ENCODE measurements around the gene OR51G2. TPM values are rescaled to one million over a fixed set of nuclear protein-coding genes. Genes with fewer than 3 reads are reported as not detected.

OR51G2 gene
- total RNA-seq, 3 donors from 2014 or later: not detected

DNA sequence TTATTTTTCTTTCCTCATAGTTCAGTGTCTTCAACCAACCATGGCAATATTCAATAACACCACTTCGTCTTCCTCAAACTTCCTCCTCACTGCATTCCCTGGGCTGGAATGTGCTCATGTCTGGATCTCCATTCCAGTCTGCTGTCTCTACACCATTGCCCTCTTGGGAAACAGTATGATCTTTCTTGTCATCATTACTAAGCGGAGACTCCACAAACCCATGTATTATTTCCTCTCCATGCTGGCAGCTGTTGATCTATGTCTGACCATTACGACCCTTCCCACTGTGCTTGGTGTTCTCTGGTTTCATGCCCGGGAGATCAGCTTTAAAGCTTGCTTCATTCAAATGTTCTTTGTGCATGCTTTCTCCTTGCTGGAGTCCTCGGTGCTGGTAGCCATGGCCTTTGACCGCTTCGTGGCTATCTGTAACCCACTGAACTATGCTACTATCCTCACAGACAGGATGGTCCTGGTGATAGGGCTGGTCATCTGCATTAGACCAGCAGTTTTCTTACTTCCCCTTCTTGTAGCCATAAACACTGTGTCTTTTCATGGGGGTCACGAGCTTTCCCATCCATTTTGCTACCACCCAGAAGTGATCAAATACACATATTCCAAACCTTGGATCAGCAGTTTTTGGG lies 37.2 kb downstream of the OR51G2 start, which contains the start of gene OR51T1:
TSS of gene OR51T1 (plus strand) at position 41 of the 641 bp plus-strand sequence. CDS start at position 41, 0 bp downstream.
- DNase-seq (ENCODE audit: low spot score in 2 of 2): no peak
- Histone ChIP-seq H3K9me3 (no peaks in the 10 kb centered on the region), H3K4me1 (no peaks in the 10 kb centered on the region), H3K27ac (no peak within 1 kb of the TSS), H3K27me3 (peaks cover 0 to 5% of the 10 kb centered on the region in 2 donors), H3K4me3 (no peak within 1 kb of the TSS), H3K36me3 (no peaks in the 10 kb centered on the region)
- intact Hi-C loops (cut with DNase I; ENCODE audit: low total_unique reads): no loop called here
- no peak for TF ChIP-seq POLR2A (IDR thresholded peaks at IDR 0.05)
- TF ChIP-seq, protein P1, sequence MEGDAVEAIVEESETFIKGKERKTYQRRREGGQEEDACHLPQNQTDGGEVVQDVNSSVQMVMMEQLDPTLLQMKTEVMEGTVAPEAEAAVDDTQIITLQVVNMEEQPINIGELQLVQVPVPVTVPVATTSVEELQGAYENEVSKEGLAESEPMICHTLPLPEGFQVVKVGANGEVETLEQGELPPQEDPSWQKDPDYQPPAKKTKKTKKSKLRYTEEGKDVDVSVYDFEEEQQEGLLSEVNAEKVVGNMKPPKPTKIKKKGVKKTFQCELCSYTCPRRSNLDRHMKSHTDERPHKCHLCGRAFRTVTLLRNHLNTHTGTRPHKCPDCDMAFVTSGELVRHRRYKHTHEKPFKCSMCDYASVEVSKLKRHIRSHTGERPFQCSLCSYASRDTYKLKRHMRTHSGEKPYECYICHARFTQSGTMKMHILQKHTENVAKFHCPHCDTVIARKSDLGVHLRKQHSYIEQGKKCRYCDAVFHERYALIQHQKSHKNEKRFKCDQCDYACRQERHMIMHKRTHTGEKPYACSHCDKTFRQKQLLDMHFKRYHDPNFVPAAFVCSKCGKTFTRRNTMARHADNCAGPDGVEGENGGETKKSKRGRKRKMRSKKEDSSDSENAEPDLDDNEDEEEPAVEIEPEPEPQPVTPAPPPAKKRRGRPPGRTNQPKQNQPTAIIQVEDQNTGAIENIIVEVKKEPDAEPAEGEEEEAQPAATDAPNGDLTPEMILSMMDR (IDR thresholded peaks at IDR 0.05): no peak
- TF ChIP-seq POLR2AphosphoS5 (IDR thresholded peaks at IDR 0.05): no peak

DNA sequence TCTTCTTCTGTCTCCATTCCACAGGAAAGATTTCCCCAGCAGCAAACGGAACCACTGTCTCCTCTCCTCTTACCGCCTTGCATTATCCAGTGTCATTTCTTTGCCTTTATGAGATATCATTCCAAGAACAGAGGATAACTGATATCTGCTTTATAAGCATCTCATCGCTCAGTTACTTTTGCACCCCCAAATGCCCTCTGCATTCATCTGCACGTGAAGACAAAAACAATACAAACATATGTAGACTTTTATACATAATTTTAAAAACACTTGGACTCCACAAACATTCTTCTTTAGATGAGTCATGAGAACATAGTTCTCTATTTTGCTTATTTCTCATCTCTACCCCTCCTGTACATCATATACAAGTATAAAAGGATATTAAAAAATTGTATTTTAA lies 38.0 kb downstream of the OR51G2 start:
- TF ChIP-seq POLR2AphosphoS5 (IDR thresholded peaks at IDR 0.05): no peak
- TF ChIP-seq, protein P1 (IDR thresholded peaks at IDR 0.05): no peak
- TF ChIP-seq POLR2A (IDR thresholded peaks at IDR 0.05): no peak
- intact Hi-C loops (cut with DNase I; ENCODE audit: low total_unique reads): no loop called here
- no peaks in the 10 kb centered on the region for H3K9me3 ChIP-seq

DNA sequence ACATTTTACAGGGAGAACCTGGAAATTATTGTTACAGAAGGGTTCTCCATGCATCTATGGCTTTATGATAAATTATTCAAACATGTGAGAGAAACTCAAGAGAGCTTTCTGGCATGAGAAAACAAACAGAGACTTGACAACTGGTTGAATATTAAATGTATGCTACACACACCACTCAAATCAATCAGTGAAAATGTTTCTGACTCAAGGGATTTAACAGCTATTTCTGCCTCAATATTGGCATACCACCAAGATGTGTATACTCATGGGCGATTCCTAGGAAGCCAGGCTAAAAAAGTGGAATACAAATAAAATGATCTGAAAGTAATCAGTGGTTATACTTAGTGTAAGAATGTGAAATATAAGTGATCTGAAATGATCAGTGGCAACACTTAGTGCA lies 53.3 kb downstream of the OR51G2 start:
- no peak overlapping the region for H3K4me3 ChIP-seq
- no peak overlapping the region for H3K27ac ChIP-seq
- DNase-seq (ENCODE audit: low spot score in 2 of 2): no peak
- H3K9me3 ChIP-seq: peaks cover 0 to 13% of the 10 kb centered on the region in 2 donors
- no peaks in the 10 kb centered on the region for H3K4me1 ChIP-seq
- no peaks in the 10 kb centered on the region for H3K27me3 ChIP-seq
- H3K36me3 ChIP-seq: no peaks in the 10 kb centered on the region
- intact Hi-C loops (cut with DNase I; ENCODE audit: low total_unique reads): no loop called here
- TF ChIP-seq POLR2AphosphoS5 (IDR thresholded peaks at IDR 0.05): no peak

More for the DNA sequence above, 38.0 kb downstream of the OR51G2 start:
- H3K4me1 ChIP-seq: no peaks in the 10 kb centered on the region
- no peaks in the 10 kb centered on the region for H3K36me3 ChIP-seq
- no peak overlapping the region for H3K27ac ChIP-seq
- H3K27me3 ChIP-seq: peaks cover 0 to 5% of the 10 kb centered on the region in 2 donors
- DNase-seq (ENCODE audit: low spot score in 2 of 2): no peak
- H3K4me3 ChIP-seq: no peak overlapping the region

DNA sequence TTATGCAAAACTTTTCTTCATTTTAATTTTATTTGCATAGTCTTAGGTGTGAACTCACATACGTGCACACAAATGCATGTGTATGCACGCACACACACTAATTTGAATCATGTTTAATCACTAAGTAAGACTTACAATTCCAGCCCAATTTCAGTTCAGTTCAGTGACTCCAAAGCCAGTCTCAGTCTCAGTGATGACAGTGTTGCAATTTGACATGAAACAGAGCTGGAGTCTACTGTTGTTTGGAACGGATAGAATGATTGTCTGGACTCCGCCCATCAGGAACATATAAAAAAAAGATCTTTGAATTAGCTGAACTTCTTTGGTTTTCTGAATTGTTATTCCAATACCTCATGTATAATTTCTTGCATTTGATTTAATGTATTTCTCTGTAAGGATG lies 55.3 kb downstream of the OR51G2 start:
- Histone ChIP-seq H3K4me1 (no peaks in the 10 kb centered on the region), H3K27ac (no peak overlapping the region), H3K27me3 (no peaks in the 10 kb centered on the region), H3K4me3 (no peak overlapping the region), H3K36me3 (no peaks in the 10 kb centered on the region), H3K9me3 (peaks cover 0 to 13% of the 10 kb centered on the region in 2 donors)
- no peak for DNase-seq (ENCODE audit: low spot score in 2 of 2)
- TF ChIP-seq, protein P1 (IDR thresholded peaks at IDR 0.05): no peak
- TF ChIP-seq POLR2A (IDR thresholded peaks at IDR 0.05): no peak
- TF ChIP-seq POLR2AphosphoS5 (IDR thresholded peaks at IDR 0.05): no peak
- intact Hi-C loops (cut with DNase I; ENCODE audit: low total_unique reads): no loop called here

Other genes with a start within 250 kb of the OR51G2 start
- not detected for gene OR51E2, start 221.5 kb downstream of the OR51G2 start, total RNA-seq
- gene MMP26, start 214.6 kb downstream of the OR51G2 start, total RNA-seq: not detected
- not detected for gene OR51F1, start 149.4 kb downstream of the OR51G2 start, total RNA-seq
- not detected for gene OR52R1, start 115.0 kb downstream of the OR51G2 start, total RNA-seq
- gene OR51F2, start 98.0 kb downstream of the OR51G2 start, total RNA-seq: not detected
- not detected for gene OR51S1, start 70.1 kb downstream of the OR51G2 start, total RNA-seq
- gene OR51T1, start 37.5 kb downstream of the OR51G2 start, total RNA-seq: not detected
- not detected for gene OR51A7, start 15.6 kb downstream of the OR51G2 start, total RNA-seq
- not detected for gene OR51G1, start 5.0 kb upstream of the OR51G2 start, total RNA-seq
- gene OR51A4, start 28.3 kb upstream of the OR51G2 start, total RNA-seq: not detected
- not detected for gene OR51A2, start 36.4 kb upstream of the OR51G2 start, total RNA-seq
- not detected for gene OR51L1, start 75.5 kb upstream of the OR51G2 start, total RNA-seq
- not detected for gene OR52J3, start 127.2 kb upstream of the OR51G2 start, total RNA-seq
- gene OR52E2, start 140.3 kb upstream of the OR51G2 start, total RNA-seq: not detected
- gene OR52E1, start 150.2 kb upstream of the OR51G2 start, total RNA-seq: not detected
- gene OR52A5, start 219.0 kb upstream of the OR51G2 start, total RNA-seq: not detected
- not detected for gene OR52A1, start 235.4 kb upstream of the OR51G2 start, total RNA-seq